GM10248 (cell line): ENCODE results near the gene COLQ.

Source experiments
- CTCF ChIA-PET: fragments of 300-600 bp; sonication (Branson Sonifier 250); formaldehyde crosslinking; extraction: SDS; loops from one replicate; lab custom pipeline; 2021; ENCODE audit warnings: antibody characterized with exemption; lab: Yijun Ruan, JAX
- POLR2A ChIA-PET: fragments of 350-650 bp; sonication (Branson Sonifier 250); formaldehyde crosslinking; extraction: SDS; loops from one replicate; lab custom pipeline; 2020; ENCODE audit warnings: antibody characterized with exemption; lab: Yijun Ruan, JAX
- DNase-seq: peaks from one replicate; pipeline ENCODE4 v3.0.0; 2012; ENCODE audit errors: extremely low spot score
- CTCF ChIP-seq: IDR thresholded peaks from 2 replicates; pipeline ENCODE4 v1.5.1; 2012; ENCODE audit warnings: mild to moderate bottlenecking, low read depth; ENCODE audit errors: extremely low read depth, missing control alignments, control extremely low read depth

COLQ gene

GRCh38 chr3:15497964-15498363, 23.5 kb downstream of the COLQ start:
- ChIA-PET CTCF (interaction anchor here (1.2 to 1.3 kb wide), 2 partner anchors 14 to 37 kb away, joined by 3 read pairs; no protein-coding TSS in a partner anchor), POLR2A (interaction anchor here (0.5 to 0.6 kb wide), 2 partner anchors 180 to 199 kb away, joined by 3 read pairs; no protein-coding TSS in a partner anchor)
- no peak for TF ChIP-seq CTCF
- no peak for DNase-seq

GRCh38 chr3:15496341-15496664, 25.2 kb downstream of the COLQ start:
- no peak for TF ChIP-seq CTCF
- DNase-seq: no peak
- ChIA-PET CTCF (interaction anchor here (1.1 to 1.5 kb wide), 3 partner anchors 11 to 39 kb away, joined by 3 to 4 read pairs (median 3); no protein-coding TSS in a partner anchor), POLR2A (no interaction called here)

GRCh38 chr3:15495461-15496340, 25.8 kb downstream of the COLQ start:
- no peak for DNase-seq
- TF ChIP-seq CTCF: no peak
- CTCF ChIA-PET: interaction anchor here (1.1 to 1.5 kb wide), 3 partner anchors 10 to 39 kb away, joined by 3 to 4 read pairs (median 3); no protein-coding TSS in a partner anchor
- POLR2A ChIA-PET: no interaction called here

GRCh38 chr3:15493436-15493835, 28.1 kb downstream of the COLQ start:
- no peak for DNase-seq
- ChIA-PET CTCF (interaction anchor here (1.5 kb wide), 1 partner anchor 21 kb away, joined by 4 read pairs; no protein-coding TSS in a partner anchor), POLR2A (no interaction called here)
- no peak for TF ChIP-seq CTCF

- POLR2A ChIA-PET: no interaction called here
- no peak for DNase-seq
- TF ChIP-seq CTCF: no peak
- CTCF ChIA-PET: interaction anchor here (1.2 to 1.5 kb wide), 2 partner anchors 20 to 21 kb away, joined by 3 to 4 read pairs; no protein-coding TSS in a partner anchor
Observed at GRCh38 chr3:15492847-15493360, 28.6 kb downstream of the COLQ start.

- DNase-seq: peak; percentile 43
- no peak for TF ChIP-seq CTCF
- ChIA-PET POLR2A (no interaction called here), CTCF (no interaction called here)
Observed at GRCh38 chr3:15491143-15491542, 30.4 kb downstream of the COLQ start.
